ENCODE measurements around the gene DUOXA1.

GRCh38 chr15:45151998-45152828 lies 22.5 kb upstream of the DUOXA1 start:
- no peak for TF ChIP-seq POLR2AphosphoS5 (IDR thresholded peaks at IDR 0.05; ENCODE audit: low read depth, low read length)
- no peak for TF ChIP-seq TAF1 (IDR thresholded peaks at IDR 0.05; ENCODE audit: low read depth, low read length)
